HCT116 (cell line): Measurements from ENCODE around the gene PLD1.

ENCODE experiments used
- EGR1 ChIP-seq: IDR thresholded peaks from 2 replicates; pipeline ENCODE4 v1.6.1; 2012; ENCODE audit warnings: low read depth
- POLR2A ChIP-seq: IDR thresholded peaks from 2 replicates; pipeline ENCODE4 v1.7.0; 2011; ENCODE audit warnings: borderline replicate concordance; ENCODE audit not compliant: insufficient read depth, insufficient read length; ENCODE audit errors: extremely low read depth

DNA sequence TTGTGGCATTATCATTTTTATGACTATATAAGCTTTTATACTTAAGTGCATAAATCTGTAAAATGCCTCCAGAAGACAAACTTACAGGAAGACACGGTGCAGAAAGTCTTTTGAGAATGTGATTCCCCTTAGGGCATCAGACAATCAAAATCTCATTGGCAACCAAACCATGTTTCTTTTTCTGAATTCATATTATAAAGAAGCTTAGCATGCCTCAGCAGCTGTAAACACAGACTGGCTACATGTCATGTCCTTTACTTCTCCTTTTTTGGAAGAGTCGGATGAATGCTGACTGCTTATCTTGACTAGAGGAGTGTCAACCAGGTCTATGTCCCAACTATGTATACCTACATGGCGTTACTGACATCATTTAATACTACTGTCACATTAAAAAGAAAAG lies 150.1 kb downstream of the PLD1 start:
- TF ChIP-seq EGR1 (no peak), POLR2A (no peak)
